ENCODE results near the gene NPC1L1.

The NPC1L1 gene

GRCh38 chr7:44467217-44467548 is 73.9 kb downstream of the NPC1L1 start:
- no peaks in the 10 kb centered on the region for H3K4me1 ChIP-seq (ENCODE audit: insufficient read depth, insufficient read length)
- no peaks in the 10 kb centered on the region for H3K9me3 ChIP-seq (ENCODE audit: insufficient read depth, low read length)
- peaks cover 84% of the 10 kb centered on the region for H3K36me3 ChIP-seq (ENCODE audit: insufficient read depth, insufficient read length, low read length)
- no peak overlapping the region for H3K9ac ChIP-seq (ENCODE audit: insufficient read length, low read depth)
- DNase-seq (ENCODE audit: low read depth, low spot score) = no peak
- H3K27me3 ChIP-seq (ENCODE audit: insufficient read depth, insufficient read length) = no peaks in the 10 kb centered on the region
- TF ChIP-seq ZNF274 (IDR thresholded peaks at IDR 0.05; ENCODE audit: low read depth, low read length) (no peak), YY1 (IDR thresholded peaks at IDR 0.05; ENCODE audit: insufficient read depth, insufficient read length) (no peak), SUZ12 (IDR thresholded peaks at IDR 0.05; ENCODE audit: extremely low read depth, insufficient read depth, insufficient read length) (no peak)
- no peak overlapping the region for H3K4me3 ChIP-seq (ENCODE audit: insufficient read length, low read depth)

- no peak for TF ChIP-seq ZNF274 (IDR thresholded peaks at IDR 0.05; ENCODE audit: low read depth, low read length)
- no peak for TF ChIP-seq SUZ12 (IDR thresholded peaks at IDR 0.05; ENCODE audit: extremely low read depth, insufficient read depth, insufficient read length)
- no peak for TF ChIP-seq YY1 (IDR thresholded peaks at IDR 0.05; ENCODE audit: insufficient read depth, insufficient read length)
- no peaks in the 10 kb centered on the region for H3K9me3 ChIP-seq (ENCODE audit: insufficient read depth, low read length)
- H3K4me3 ChIP-seq (ENCODE audit: insufficient read length, low read depth) = no peak overlapping the region
- DNase-seq (ENCODE audit: low read depth, low spot score) = no peak
- peaks cover 84% of the 10 kb centered on the region for H3K36me3 ChIP-seq (ENCODE audit: insufficient read depth, insufficient read length, low read length)
- H3K4me1 ChIP-seq (ENCODE audit: insufficient read depth, insufficient read length) = no peaks in the 10 kb centered on the region
- H3K27me3 ChIP-seq (ENCODE audit: insufficient read depth, insufficient read length) = no peaks in the 10 kb centered on the region
- H3K9ac ChIP-seq (ENCODE audit: insufficient read length, low read depth) = no peak overlapping the region
These were observed 74.6 kb downstream of the NPC1L1 start for GRCh38 chr7:44466300-44467216.

- Histone ChIP-seq H3K4me3 (ENCODE audit: insufficient read length, low read depth) (no peak overlapping the region), H3K9ac (ENCODE audit: insufficient read length, low read depth) (no peak overlapping the region)
- TF ChIP-seq YY1 (IDR thresholded peaks at IDR 0.05; ENCODE audit: insufficient read depth, insufficient read length) (no peak), SUZ12 (IDR thresholded peaks at IDR 0.05; ENCODE audit: extremely low read depth, insufficient read depth, insufficient read length) (no peak)
These were observed 75.6 kb downstream of the NPC1L1 start for GRCh38 chr7:44465490-44465889.

GRCh38 chr7:44463169-44463808 is 77.8 kb downstream of the NPC1L1 start:
- no peak for DNase-seq (ENCODE audit: low read depth, low spot score)
- Histone ChIP-seq H3K4me1 (ENCODE audit: insufficient read depth, insufficient read length) (no peaks in the 10 kb centered on the region), H3K9ac (ENCODE audit: insufficient read length, low read depth) (no peak overlapping the region), H3K9me3 (ENCODE audit: insufficient read depth, low read length) (no peaks in the 10 kb centered on the region), H3K36me3 (ENCODE audit: insufficient read depth, insufficient read length, low read length) (peaks cover 76% of the 10 kb centered on the region), H3K4me3 (ENCODE audit: insufficient read length, low read depth) (no peak overlapping the region), H3K27me3 (ENCODE audit: insufficient read depth, insufficient read length) (no peaks in the 10 kb centered on the region)
- TF ChIP-seq SUZ12 (IDR thresholded peaks at IDR 0.05; ENCODE audit: extremely low read depth, insufficient read depth, insufficient read length) (no peak), ZNF274 (IDR thresholded peaks at IDR 0.05; ENCODE audit: low read depth, low read length) (no peak), YY1 (IDR thresholded peaks at IDR 0.05; ENCODE audit: insufficient read depth, insufficient read length) (no peak)

More at GRCh38 chr7:44465490-44465889, 75.6 kb downstream of the NPC1L1 start:
- no peak for DNase-seq (ENCODE audit: low read depth, low spot score)
- Histone ChIP-seq H3K4me1 (ENCODE audit: insufficient read depth, insufficient read length) (no peaks in the 10 kb centered on the region), H3K9me3 (ENCODE audit: insufficient read depth, low read length) (no peaks in the 10 kb centered on the region), H3K27me3 (ENCODE audit: insufficient read depth, insufficient read length) (no peaks in the 10 kb centered on the region), H3K36me3 (ENCODE audit: insufficient read depth, insufficient read length, low read length) (peaks cover 78% of the 10 kb centered on the region)
